ENCODE data around the gene GPBP1L1. TPM values are rescaled to one million over a fixed set of nuclear protein-coding genes. Genes with fewer than 3 reads are reported as not detected.
"Not testable (repeated sequence)": the region's sequence is repeated elsewhere in the genome, so short reads cannot be mapped to it uniquely, and the experiment has no call there.

The GPBP1L1 gene
- total RNA-seq, 1 experiment from 2014 or later, result 110 TPM

GRCh38 chr1:45718289-45718688 lies 32.0 kb upstream of the GPBP1L1 start (continued):
- TF ChIP-seq RAD21 (IDR thresholded peaks at IDR 0.05; ENCODE audit: low read depth), result no peak
- TF ChIP-seq POLR2AphosphoS5 (IDR thresholded peaks at IDR 0.05; ENCODE audit: low read depth, low read length), result no peak
- no peak for TF ChIP-seq CEBPB (IDR thresholded peaks at IDR 0.05; ENCODE audit: low read depth)
- no peak for TF ChIP-seq SRF (IDR thresholded peaks at IDR 0.05; ENCODE audit: low read depth)
- no peak for TF ChIP-seq FOSL1 (IDR thresholded peaks at IDR 0.05; ENCODE audit: low read depth)

GRCh38 chr1:45717386-45717785 lies 31.1 kb upstream of the GPBP1L1 start:
- CTCF ChIA-PET; BruUV-seq (replicated peaks); POLR2A ChIA-PET; H3K9me3 ChIP-seq (ENCODE audit: control insufficient read depth in 1 of 2, insufficient read depth in 1 of 2, low read depth in 1 of 2, low read length in 2 of 2); H3K4me1 ChIP-seq (ENCODE audit: control insufficient read depth in 1 of 2, insufficient read depth in 2 of 2, low read length in 2 of 2); DNase-seq (ENCODE audit: low read depth, low spot score); H4K20me1 ChIP-seq (ENCODE audit: insufficient read depth); H3K36me3 ChIP-seq (ENCODE audit: control insufficient read depth in 1 of 2, insufficient read depth in 2 of 2, low read length in 2 of 2); H3K79me2 ChIP-seq (ENCODE audit: insufficient read depth, low read length); H3K27ac ChIP-seq (ENCODE audit: low read depth, low read length); H2AFZ ChIP-seq (ENCODE audit: low read depth, low read length, poor library complexity, severe bottlenecking); H3K27me3 ChIP-seq (ENCODE audit: insufficient read depth, low read length); ATAC-seq; H3K9ac ChIP-seq (ENCODE audit: low read length); intact Hi-C loops (cut with micrococcal nuclease); H3K4me2 ChIP-seq (ENCODE audit: low read length); H3K9me2 ChIP-seq (ENCODE audit: insufficient read depth); H3K4me3 ChIP-seq (replicated peaks in 1 of 2; ENCODE audit: low read depth in 1 of 2, low read length in 2 of 2): not testable (repeated sequence)
- RAD21 ChIA-PET (ENCODE audit: low non-redundant PET in 1 of 2, low total read pairs in 2 of 2, uncharacterized antibody in 2 of 2, unreplicated experiment in 2 of 2), result interaction anchor here in 1 of 2 experiments (0.6 kb wide), 1 partner anchor 85 kb away, joined by 3 read pairs; no protein-coding TSS in a partner anchor

- Histone ChIP-seq H3K9me3 (ENCODE audit: control insufficient read depth in 1 of 2, insufficient read depth in 1 of 2, low read depth in 1 of 2, low read length in 2 of 2) (no peaks in the 10 kb centered on the region), H4K20me1 (ENCODE audit: insufficient read depth) (no peaks in the 10 kb centered on the region), H3K4me1 (ENCODE audit: control insufficient read depth in 1 of 2, insufficient read depth in 2 of 2, low read length in 2 of 2) (no peaks in the 10 kb centered on the region; a peak in 2 of 4 replicates), H3K4me2 (ENCODE audit: low read length) (no peak overlapping the region), H3K9me2 (ENCODE audit: insufficient read depth) (no peaks in the 10 kb centered on the region), H3K36me3 (ENCODE audit: control insufficient read depth in 1 of 2, insufficient read depth in 2 of 2, low read length in 2 of 2) (no peaks in the 10 kb centered on the region), H3K79me2 (ENCODE audit: insufficient read depth, low read length) (no peaks in the 10 kb centered on the region), H3K4me3 (replicated peaks in 1 of 2; ENCODE audit: low read depth in 1 of 2, low read length in 2 of 2) (no peak overlapping the region), H3K27me3 (ENCODE audit: insufficient read depth, low read length) (no peaks in the 10 kb centered on the region), H3K9ac (ENCODE audit: low read length) (no peak overlapping the region), H3K27ac (ENCODE audit: low read depth, low read length) (no peak overlapping the region), H2AFZ (ENCODE audit: low read depth, low read length, poor library complexity, severe bottlenecking) (no peak overlapping the region)
- no TSS peak for BruUV-seq (replicated peaks)
- ATAC-seq (no peak), DNase-seq (ENCODE audit: low read depth, low spot score) (no peak)
- POLR2A ChIA-PET, result no interaction called here
- intact Hi-C loops (cut with micrococcal nuclease), result no loop called here
- CTCF ChIA-PET, result no interaction called here
- RAD21 ChIA-PET (ENCODE audit: low non-redundant PET in 1 of 2, low total read pairs in 2 of 2, uncharacterized antibody in 2 of 2, unreplicated experiment in 2 of 2), result no interaction called here
- TF ChIP-seq EGR1 (IDR thresholded peaks at IDR 0.05; ENCODE audit: low read depth) (no peak), POLR2A (IDR thresholded peaks at IDR 0.05; ENCODE audit: borderline replicate concordance, extremely low read depth, insufficient read depth, insufficient read length) (no peak), SRF (IDR thresholded peaks at IDR 0.05; ENCODE audit: low read depth) (no peak), JUND (IDR thresholded peaks at IDR 0.05) (no peak), CEBPB (IDR thresholded peaks at IDR 0.05; ENCODE audit: low read depth) (no peak), REST (IDR thresholded peaks at IDR 0.05; ENCODE audit: low read depth) (no peak), EZH2 (IDR thresholded peaks at IDR 0.05) (no peak), CTCF (IDR thresholded peaks at IDR 0.05 in 2 of 3, conservative IDR thresholded peaks at IDR 0.05 in 1 of 3; ENCODE audit: borderline replicate concordance in 1 of 3, insufficient read depth in 1 of 3, low read depth in 2 of 3, low read length in 2 of 3) (no peak), ZFX (IDR thresholded peaks at IDR 0.05) (no peak), FOSL1 (IDR thresholded peaks at IDR 0.05; ENCODE audit: low read depth) (no peak), ELF1 (IDR thresholded peaks at IDR 0.05; ENCODE audit: borderline replicate concordance, low read depth) (no peak), MAX (IDR thresholded peaks at IDR 0.05) (no peak), RAD21 (IDR thresholded peaks at IDR 0.05; ENCODE audit: low read depth) (no peak), SIN3A (IDR thresholded peaks at IDR 0.05; ENCODE audit: low read depth) (no peak), POLR2AphosphoS5 (IDR thresholded peaks at IDR 0.05; ENCODE audit: low read depth, low read length) (no peak)
Measured at GRCh38 chr1:45716700-45717099, 30.4 kb upstream of the GPBP1L1 start.

All from HCT116 (cell line).